Peyer's patch (tissue), 4 donors: Measurements from ENCODE around the gene STARD10. TPM values are rescaled to one million over a fixed set of nuclear protein-coding genes. Genes with fewer than 3 reads are reported as not detected.

ENCODE experiments used
- DNase-seq, 3 donors: peaks; one replicate each; pipeline ENCODE4 v3.0.0-alpha.2; 2017 to 2019
- H3K27ac ChIP-seq, 4 donors: fragments of 200-600 bp; sonication (generic); one replicate each; pipeline ENCODE4 v1.5.1; 2016 to 2019
- H3K27me3 ChIP-seq, 2 donors: fragments of 200-600 bp; sonication (generic); one replicate each; pipeline ENCODE4 v1.5.1; 2019
- H3K36me3 ChIP-seq, 3 donors: fragments of 200-600 bp; sonication (generic); one replicate each; pipeline ENCODE4 v1.5.1; 2016 to 2019
- H3K4me1 ChIP-seq, 4 donors: fragments of 200-600 bp; sonication (generic); one replicate each; pipeline ENCODE4 v1.5.1; 2016 to 2019
- H3K4me3 ChIP-seq, 4 donors: fragments of 200-600 bp; sonication (generic); 1 replicate in 3 of 4; 2 replicates in 1 of 4; pipeline ENCODE4 v1.5.1; 2016 to 2019; ENCODE audit warnings: mild to moderate bottlenecking in 1 of 4
- H3K9me3 ChIP-seq, 4 donors: fragments of 200-600 bp; sonication (generic); one replicate each; pipeline ENCODE4 v1.5.1; 2016 to 2019; ENCODE audit warnings: mild to moderate bottlenecking in 1 of 4
- POLR2A ChIP-seq, 2 donors: fragments of 450-650 bp; IDR thresholded peaks; one replicate each; pipeline ENCODE4 v1.5.1; 2017; ENCODE audit warnings: antibody characterized with exemption in 2 of 2, mild to moderate bottlenecking in 2 of 2, moderate library complexity in 2 of 2
- total RNA-seq, 4 donors: library from RNA; depleted of rRNA; stranded (reverse); fragments of >200 nt; gene quantifications; one replicate each; pipeline ENCODE4 v1.1.0, GENCODE V29; 2016
- TF ChIP-seq, protein P1 (sequence below), 6 experiments: fragments of 450-650 bp in 4 of 6; fragments of 200-600 bp in 2 of 6; sonication (generic) in 1 of 6; IDR thresholded peaks; one replicate each; pipeline ENCODE4 v1.5.1; 2017 to 2019; ENCODE audit warnings: antibody characterized with exemption in 6 of 6, mild to moderate bottlenecking in 3 of 6, moderate library complexity in 1 of 6

Gene STARD10
- total RNA-seq, 4 donors from 2014 or later: 118 to 187 (median 168) TPM

DNA sequence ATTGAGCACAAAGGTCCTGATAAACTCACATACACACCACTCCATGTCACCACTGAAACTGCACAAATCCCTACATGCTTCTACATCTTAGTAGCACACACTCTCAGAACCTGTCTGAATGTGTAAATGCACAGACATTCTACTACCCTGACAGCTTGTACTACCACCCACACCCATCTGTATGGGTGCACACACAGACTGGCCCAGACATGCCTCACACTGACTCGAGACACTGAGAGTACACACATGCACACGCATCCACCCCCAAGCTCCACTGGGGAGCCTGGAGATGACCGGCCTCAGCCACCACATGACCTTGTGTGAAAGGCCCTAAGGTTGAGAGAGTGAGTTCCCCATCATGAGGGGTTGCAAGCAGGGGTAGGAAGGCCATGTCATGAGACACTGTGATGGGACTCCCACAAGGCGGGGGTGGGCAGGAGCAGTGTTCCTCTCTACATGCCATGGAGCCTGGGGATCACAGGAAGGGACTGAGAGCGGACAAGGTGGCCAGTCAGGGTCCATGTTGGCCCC is 69.8 kb downstream of the STARD10 start:
- Histone ChIP-seq H3K4me1 (peaks cover 13 to 42% (median 32%) of the 10 kb centered on the region in 4 donors), H3K27ac (peak overlapping the region in 1 of 4 donors; percentile 18), H3K4me3 (no peak overlapping the region), H3K36me3 (no peaks in the 10 kb centered on the region), H3K27me3 (no peaks in the 10 kb centered on the region), H3K9me3 (no peaks in the 10 kb centered on the region)
- DNase-seq: no peak
- TF ChIP-seq, protein P1, sequence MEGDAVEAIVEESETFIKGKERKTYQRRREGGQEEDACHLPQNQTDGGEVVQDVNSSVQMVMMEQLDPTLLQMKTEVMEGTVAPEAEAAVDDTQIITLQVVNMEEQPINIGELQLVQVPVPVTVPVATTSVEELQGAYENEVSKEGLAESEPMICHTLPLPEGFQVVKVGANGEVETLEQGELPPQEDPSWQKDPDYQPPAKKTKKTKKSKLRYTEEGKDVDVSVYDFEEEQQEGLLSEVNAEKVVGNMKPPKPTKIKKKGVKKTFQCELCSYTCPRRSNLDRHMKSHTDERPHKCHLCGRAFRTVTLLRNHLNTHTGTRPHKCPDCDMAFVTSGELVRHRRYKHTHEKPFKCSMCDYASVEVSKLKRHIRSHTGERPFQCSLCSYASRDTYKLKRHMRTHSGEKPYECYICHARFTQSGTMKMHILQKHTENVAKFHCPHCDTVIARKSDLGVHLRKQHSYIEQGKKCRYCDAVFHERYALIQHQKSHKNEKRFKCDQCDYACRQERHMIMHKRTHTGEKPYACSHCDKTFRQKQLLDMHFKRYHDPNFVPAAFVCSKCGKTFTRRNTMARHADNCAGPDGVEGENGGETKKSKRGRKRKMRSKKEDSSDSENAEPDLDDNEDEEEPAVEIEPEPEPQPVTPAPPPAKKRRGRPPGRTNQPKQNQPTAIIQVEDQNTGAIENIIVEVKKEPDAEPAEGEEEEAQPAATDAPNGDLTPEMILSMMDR (IDR thresholded peaks at IDR 0.05): no peak
- no peak for TF ChIP-seq POLR2A (IDR thresholded peaks at IDR 0.05)

DNA sequence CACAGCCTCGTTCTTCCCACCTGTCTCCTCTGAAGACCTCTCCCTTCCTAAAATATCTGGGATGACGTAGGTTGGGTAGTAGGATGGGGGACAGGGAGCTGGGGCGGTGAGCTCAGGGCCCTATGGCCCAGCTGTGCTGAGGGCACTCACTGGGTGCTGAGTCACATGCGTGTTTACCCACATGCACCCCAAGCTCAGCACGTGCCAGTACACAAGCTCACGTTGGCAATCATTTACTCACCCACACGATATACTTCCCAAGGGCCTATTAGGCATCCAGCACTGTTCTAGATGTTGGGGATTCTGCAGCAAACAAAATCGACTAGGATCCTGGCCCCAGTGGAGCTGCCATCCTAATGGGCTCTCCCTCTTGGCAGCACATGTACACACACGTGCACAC is 70.3 kb downstream of the STARD10 start:
- Histone ChIP-seq H3K27ac (peak overlapping the region in 2 of 4 donors; percentile 18 to 81), H3K4me1 (peaks cover 13 to 48% (median 36%) of the 10 kb centered on the region in 4 donors), H3K4me3 (no peak overlapping the region), H3K27me3 (no peaks in the 10 kb centered on the region), H3K9me3 (no peaks in the 10 kb centered on the region), H3K36me3 (no peaks in the 10 kb centered on the region)
- TF ChIP-seq POLR2A (IDR thresholded peaks at IDR 0.05): peak in 1 of 2 donors; percentile 18
- TF ChIP-seq, protein P1 (IDR thresholded peaks at IDR 0.05): no peak
- DNase-seq: peak in 2 of 3 donors; percentile 75 to 85

DNA sequence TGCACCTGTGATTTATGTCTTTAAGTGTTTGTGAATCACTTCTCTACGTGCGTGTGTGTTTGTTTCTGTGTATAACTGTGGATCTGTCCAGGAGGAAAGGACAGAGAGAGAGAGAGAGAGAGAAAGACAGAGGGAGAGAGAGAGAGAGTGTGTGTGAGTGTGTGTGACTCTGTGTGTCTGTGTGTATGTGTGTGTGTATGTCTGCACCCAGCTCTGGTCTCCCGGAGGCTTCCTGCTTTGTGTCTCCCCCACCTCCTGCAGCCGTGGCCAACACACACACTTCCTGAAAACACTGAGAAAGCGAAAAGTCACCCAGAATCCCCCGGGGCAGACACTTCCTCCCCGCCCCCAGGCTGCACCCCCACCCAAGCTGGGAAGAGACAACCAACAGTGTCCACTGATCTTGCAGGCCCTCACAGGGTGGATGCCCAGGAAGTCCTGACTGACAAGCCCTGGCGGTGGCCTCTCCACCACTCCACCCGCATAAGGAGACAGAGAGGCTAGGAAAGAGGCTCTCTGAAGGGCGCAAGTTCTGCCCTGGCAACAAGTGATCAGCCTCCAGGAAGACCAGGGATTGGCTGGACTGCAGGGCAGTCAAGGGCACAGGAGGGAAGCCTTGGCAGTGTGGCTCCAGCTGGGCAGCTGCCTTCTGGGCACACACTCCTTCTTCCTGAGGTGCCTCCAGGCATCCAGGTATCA is 71.6 kb downstream of the STARD10 start:
- peak; percentile 91 to 95 (median 92) for DNase-seq
- peaks cover 13 to 54% (median 36%) of the 10 kb centered on the region in 4 donors for H3K4me1 ChIP-seq

DNA sequence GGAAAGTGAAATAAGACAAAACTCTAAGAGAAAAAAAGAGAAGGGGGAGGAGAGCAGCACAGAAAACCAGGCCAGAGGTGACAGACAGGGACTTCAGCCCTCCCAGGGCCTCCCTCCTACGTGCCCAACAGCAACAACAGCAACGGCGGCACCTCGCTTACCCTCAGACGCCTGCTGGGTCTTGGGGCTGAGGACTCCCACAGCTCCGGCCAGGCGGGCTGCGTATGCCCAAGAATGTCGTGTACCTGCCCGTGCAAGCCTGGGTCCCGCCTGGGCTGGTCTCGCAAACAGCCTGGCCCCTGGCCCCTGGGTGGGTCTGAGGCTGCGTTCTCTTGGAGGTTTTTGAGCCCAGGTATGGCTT is 72.2 kb downstream of the STARD10 start:
- H3K4me3 ChIP-seq: peak overlapping the region; percentile 46 to 79 (median 56)
- H3K9me3 ChIP-seq: no peaks in the 10 kb centered on the region
- peaks cover 13 to 60% (median 36%) of the 10 kb centered on the region in 4 donors for H3K4me1 ChIP-seq
- H3K27ac ChIP-seq: peak overlapping the region; percentile 81 to 90 (median 89)
- H3K36me3 ChIP-seq: peaks cover 0 to 11% (median 0%) of the 10 kb centered on the region in 3 donors
- no peak for TF ChIP-seq POLR2A (IDR thresholded peaks at IDR 0.05)
- TF ChIP-seq, protein P1 (IDR thresholded peaks at IDR 0.05): no peak
- H3K27me3 ChIP-seq: no peaks in the 10 kb centered on the region
- peak in 2 of 3 donors; percentile 68 to 70 for DNase-seq

More for the DNA sequence above, 71.6 kb downstream of the STARD10 start:
- Histone ChIP-seq H3K4me3 (peak overlapping the region; percentile 46 to 79 (median 56)), H3K27me3 (no peaks in the 10 kb centered on the region), H3K27ac (peak overlapping the region; percentile 81 to 90 (median 89)), H3K36me3 (peaks cover 0 to 6% (median 0%) of the 10 kb centered on the region in 3 donors), H3K9me3 (no peaks in the 10 kb centered on the region)
- peak; percentile 39 to 44 for TF ChIP-seq POLR2A (IDR thresholded peaks at IDR 0.05)
- TF ChIP-seq, protein P1 (IDR thresholded peaks at IDR 0.05): peak in 1 of 6 experiments; percentile 15

- peaks cover 13 to 60% (median 36%) of the 10 kb centered on the region in 4 donors for H3K4me1 ChIP-seq
- no peaks in the 10 kb centered on the region for H3K27me3 ChIP-seq
- DNase-seq: no peak
- TF ChIP-seq, protein P1 (IDR thresholded peaks at IDR 0.05): no peak
- no peak for TF ChIP-seq POLR2A (IDR thresholded peaks at IDR 0.05)
- H3K4me3 ChIP-seq: peak overlapping the region; percentile 46 to 79 (median 56)
- peaks cover 0 to 14% (median 0%) of the 10 kb centered on the region in 3 donors for H3K36me3 ChIP-seq
- H3K27ac ChIP-seq: peak overlapping the region; percentile 81 to 90 (median 89)
- H3K9me3 ChIP-seq: no peaks in the 10 kb centered on the region
Observed at GRCh38 chr11:72721276-72721675, 72.6 kb downstream of the STARD10 start.
